Keratinocyte (primary cell): ENCODE data around the gene DUSP7. TPM values are rescaled to one million over a fixed set of nuclear protein-coding genes. Genes with fewer than 3 reads are reported as not detected.

Source experiments
- DNase-seq: peaks from one replicate; pipeline ENCODE4 v3.0.0-alpha.2; 2011; ENCODE audit warnings: low read depth, missing footprints, low spot score
- FAIRE-seq: peaks from 2 replicates; lab custom pipeline; 2011; peaks lifted over from hg19 to GRCh38; lab: Jason Lieb, UNC
- H2AFZ ChIP-seq: 2 replicates; pipeline ENCODE4 v1.6.0; 2012; ENCODE audit warnings: low read length, control low read depth, inconsistent platforms; ENCODE audit not compliant: control insufficient read depth
- H3K27ac ChIP-seq: 2 replicates; pipeline ENCODE4 v1.5.1; 2011; ENCODE audit warnings: low read length; ENCODE audit not compliant: control insufficient read depth, insufficient read depth
- H3K27me3 ChIP-seq: 3 replicates; pipeline ENCODE4 v1.6.0; 2011; ENCODE audit warnings: low read length; ENCODE audit not compliant: control insufficient read depth, insufficient read depth; ENCODE audit errors: extremely low read depth
- H3K36me3 ChIP-seq, 2 experiments: 2 replicates in 1 of 2; 3 replicates in 1 of 2; pipeline ENCODE4 v1.5.1; 2011; ENCODE audit warnings: low read length in 2 of 2, mild to moderate bottlenecking in 1 of 2; ENCODE audit not compliant: control insufficient read depth in 2 of 2, insufficient read depth in 2 of 2; ENCODE audit errors: extremely low read depth in 1 of 2
- H3K4me1 ChIP-seq: 3 replicates; pipeline ENCODE4 v1.5.1; 2011; ENCODE audit warnings: low read length; ENCODE audit not compliant: control insufficient read depth, insufficient read depth; ENCODE audit errors: extremely low read depth
- H3K4me2 ChIP-seq: 3 replicates; pipeline ENCODE4 v1.6.0; 2011; ENCODE audit warnings: low read depth, low read length; ENCODE audit not compliant: control insufficient read depth, insufficient read depth; ENCODE audit errors: extremely low read depth
- H3K4me3 ChIP-seq, 3 experiments: fragments of 200-600 bp in 1 of 3; sonication (generic) in 1 of 3; 2 replicates in 2 of 3; 3 replicates in 1 of 3; pipeline ENCODE4 v1.5.1; 2011 to 2016; ENCODE audit warnings: low read length in 3 of 3, mild to moderate bottlenecking in 3 of 3, control low read depth in 2 of 3, inconsistent platforms in 1 of 3, low read depth in 1 of 3, mixed read lengths in 1 of 3, mixed run types in 1 of 3, moderate library complexity in 1 of 3; ENCODE audit not compliant: control insufficient read depth in 2 of 3, insufficient read depth in 2 of 3; ENCODE audit errors: extremely low read depth in 1 of 3
- H3K79me2 ChIP-seq: 2 replicates; pipeline ENCODE4 v1.6.0; 2012; ENCODE audit warnings: low read length; ENCODE audit not compliant: control insufficient read depth, insufficient read depth
- H3K9ac ChIP-seq: 3 replicates; pipeline ENCODE4 v1.6.0; 2011; ENCODE audit warnings: low read length; ENCODE audit not compliant: control insufficient read depth, insufficient read depth; ENCODE audit errors: extremely low read depth
- H3K9me1 ChIP-seq: 3 replicates; pipeline ENCODE4 v1.6.0; 2011; ENCODE audit warnings: low read length; ENCODE audit not compliant: control insufficient read depth, insufficient read depth; ENCODE audit errors: extremely low read depth
- H3K9me3 ChIP-seq: 2 replicates; pipeline ENCODE4 v1.5.1; 2012; ENCODE audit warnings: low read depth, low read length; ENCODE audit not compliant: control insufficient read depth
- H4K20me1 ChIP-seq: 3 replicates; pipeline ENCODE4 v1.6.0; 2011; ENCODE audit warnings: low read length; ENCODE audit not compliant: control insufficient read depth, insufficient read depth; ENCODE audit errors: extremely low read depth
- CTCF ChIP-seq, 3 experiments: IDR thresholded peaks in 1 of 3; conservative IDR thresholded peaks in 1 of 3; optimal IDR thresholded peaks in 1 of 3; 2 replicates in 2 of 3; 3 replicates in 1 of 3; pipeline versions ENCODE3 to v1.5.1; 2011; ENCODE audit warnings: low read length in 3 of 3, mild to moderate bottlenecking in 3 of 3, moderate library complexity in 2 of 3, control low read depth in 1 of 3, inconsistent platforms in 1 of 3; ENCODE audit not compliant: insufficient read depth in 2 of 3; ENCODE audit errors: extremely low read depth in 1 of 3
- EZH2 ChIP-seq: IDR thresholded peaks from one replicate; pipeline ENCODE4 v1.6.1; 2012; ENCODE audit warnings: inconsistent platforms, mild to moderate bottlenecking, low read length, moderate library complexity
- dilution Hi-C: fragments of 300-500 bp; cut with MboI; formaldehyde crosslinking; loops from one replicate; pipeline ENCODE4 v1.7.0; 2020; ENCODE audit warnings: low sequenced_read_pairs; ENCODE audit not compliant: extremely low pct_ligation_motif_present
- polyA plus RNA-seq, 5 experiments: library from polyadenylated mRNA; depleted of rRNA in 3 of 5; stranded (reverse) in 3 of 5; stranded (forward) in 1 of 5; unstranded in 1 of 5; fragments of >200 nt; gene quantifications; 1 replicate in 1 of 5; 2 replicates in 3 of 5; 3 replicates in 1 of 5; pipeline versions ENCODE4 v1.2.1 to v1.2.3, GENCODE V29; 2011 to 2012; ENCODE audit warnings: missing spikeins in 2 of 5, low read depth in 1 of 5, low replicate concordance in 1 of 5

Gene DUSP7
- polyA plus RNA-seq, 1 donor (not counting 4 experiments of a cell fraction or from before 2014, with no cell fraction given): 103 TPM

DNA sequence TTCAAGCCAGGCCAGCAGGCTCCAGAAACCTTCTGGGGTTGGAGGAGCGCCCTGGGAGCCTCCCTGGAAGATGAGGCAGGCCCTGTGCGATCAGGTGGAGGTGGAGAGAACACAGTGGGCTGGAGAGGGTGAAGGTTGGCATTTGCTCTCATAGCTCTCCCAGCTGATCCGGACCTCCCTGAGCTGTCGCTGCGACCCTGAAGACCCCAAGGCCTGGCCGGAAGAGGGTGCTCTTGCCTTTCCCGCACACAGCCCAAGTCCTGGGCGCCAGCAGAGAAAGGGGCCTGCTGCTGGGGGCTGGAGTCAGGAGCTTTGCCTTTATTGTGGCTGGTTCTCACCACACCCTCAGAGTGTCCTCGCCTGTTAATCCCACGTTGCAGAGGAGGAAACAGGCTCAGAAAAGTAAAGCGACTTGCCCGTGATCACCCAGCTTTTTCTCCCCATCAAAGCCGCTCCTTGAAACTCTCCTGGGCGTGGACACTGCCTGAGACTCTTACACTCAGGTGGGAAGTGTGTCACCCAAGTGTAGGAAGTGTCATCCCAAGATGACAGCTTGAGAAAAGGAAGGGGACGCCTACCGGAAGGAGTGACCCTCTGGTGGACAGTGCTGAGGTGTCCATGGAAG, 52.1 kb downstream of the DUSP7 start:
- H3K4me2 ChIP-seq: no peak overlapping the region
- H3K27me3 ChIP-seq: no peaks in the 10 kb centered on the region
- no peaks in the 10 kb centered on the region for H3K9me1 ChIP-seq
- H4K20me1 ChIP-seq: no peaks in the 10 kb centered on the region
- FAIRE-seq (peak; percentile 9), DNase-seq (no peak)
- H3K79me2 ChIP-seq: no peaks in the 10 kb centered on the region
- no peaks in the 10 kb centered on the region for H3K36me3 ChIP-seq
- H3K9ac ChIP-seq: no peak overlapping the region
- no peak overlapping the region for H3K27ac ChIP-seq
- H3K4me1 ChIP-seq: peaks cover 24% of the 10 kb centered on the region
- H3K9me3 ChIP-seq: no peaks in the 10 kb centered on the region
- dilution Hi-C loops: no loop called here
- TF ChIP-seq EZH2 (no peak), CTCF (optimal IDR thresholded peaks at IDR 0.05 in 1 of 3, IDR thresholded peaks at IDR 0.05 in 1 of 3, conservative IDR thresholded peaks at IDR 0.05 in 1 of 3; ENCODE audit: extremely low read depth in 1 of 3, insufficient read depth in 2 of 3, low read length in 3 of 3) (peak in 2 of 3 experiments; percentile 17 to 30)
- no peak overlapping the region for H3K4me3 ChIP-seq
- no peak overlapping the region for H2AFZ ChIP-seq

DNA sequence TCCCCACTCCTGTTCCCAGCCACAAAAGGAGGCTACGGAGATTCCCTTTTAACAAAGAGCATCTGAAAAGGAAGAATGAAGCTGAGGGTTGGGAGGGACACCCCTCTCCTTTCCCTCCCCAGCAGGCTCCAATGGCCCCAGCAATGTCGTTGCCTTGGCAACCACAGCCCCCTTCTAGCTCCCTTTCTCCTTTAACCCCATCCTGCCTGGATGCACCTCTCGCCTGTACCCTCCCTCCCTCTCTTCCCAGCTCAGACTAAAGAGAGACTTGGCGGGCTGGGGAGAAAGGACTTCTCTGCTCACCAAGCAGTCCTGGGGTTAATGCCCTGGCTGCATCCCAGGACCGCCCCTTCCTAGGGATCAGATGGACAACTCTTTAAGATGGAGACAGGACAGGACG, 53.6 kb downstream of the DUSP7 start:
- Histone ChIP-seq H3K4me2 (no peak overlapping the region), H4K20me1 (no peaks in the 10 kb centered on the region), H3K36me3 (no peaks in the 10 kb centered on the region), H3K9me3 (no peaks in the 10 kb centered on the region), H3K9me1 (no peaks in the 10 kb centered on the region), H3K79me2 (no peaks in the 10 kb centered on the region), H3K27ac (no peak overlapping the region), H2AFZ (no peak overlapping the region), H3K27me3 (no peaks in the 10 kb centered on the region), H3K9ac (no peak overlapping the region), H3K4me3 (no peak overlapping the region), H3K4me1 (peaks cover 30% of the 10 kb centered on the region)
- dilution Hi-C loops: no loop called here
- DNase-seq (no peak), FAIRE-seq (no peak)
- TF ChIP-seq EZH2: no peak
- no peak for TF ChIP-seq CTCF (optimal IDR thresholded peaks at IDR 0.05 in 1 of 3, IDR thresholded peaks at IDR 0.05 in 1 of 3, conservative IDR thresholded peaks at IDR 0.05 in 1 of 3; ENCODE audit: extremely low read depth in 1 of 3, insufficient read depth in 2 of 3, low read length in 3 of 3)
